Neuronal stem cell (in vitro differentiated cells): ENCODE measurements around the gene PCBP3.
"Not testable (repeated sequence)": the region's sequence is repeated elsewhere in the genome, so short reads cannot be mapped to it uniquely, and the experiment has no call there.

Source experiments
- DNase-seq: peaks from one replicate; pipeline ENCODE4 v3.0.0-alpha.2; 2013; ENCODE audit warnings: low spot score
- H2AFZ ChIP-seq: one replicate; pipeline ENCODE4 v1.6.1; 2013; ENCODE audit warnings: mild to moderate bottlenecking, low read length, inconsistent platforms
- H2AK5ac ChIP-seq: 2 replicates; pipeline ENCODE4 v1.6.1; 2013; ENCODE audit warnings: low read depth, mild to moderate bottlenecking, inconsistent platforms, low read length, moderate library complexity, mixed read lengths
- H2BK120ac ChIP-seq: 2 replicates; pipeline ENCODE4 v1.6.1; 2013; ENCODE audit warnings: low read depth, mild to moderate bottlenecking, inconsistent platforms, low read length, moderate library complexity, mixed read lengths
- H2BK12ac ChIP-seq: one replicate; pipeline ENCODE4 v1.6.1; 2013; ENCODE audit warnings: low read length, inconsistent platforms
- H2BK15ac ChIP-seq: 2 replicates; pipeline ENCODE4 v1.6.1; 2013; ENCODE audit warnings: mild to moderate bottlenecking, low read length, inconsistent platforms, mixed read lengths
- H2BK5ac ChIP-seq: one replicate; pipeline ENCODE4 v1.6.1; 2013; ENCODE audit warnings: inconsistent platforms, mild to moderate bottlenecking, low read length, moderate library complexity
- H3K14ac ChIP-seq: one replicate; pipeline ENCODE4 v1.6.1; 2013; ENCODE audit warnings: low read length, inconsistent platforms
- H3K18ac ChIP-seq: 2 replicates; pipeline ENCODE4 v1.6.1; 2013; ENCODE audit warnings: low read length, inconsistent platforms
- H3K23ac ChIP-seq: 2 replicates; pipeline ENCODE4 v1.6.1; 2013; ENCODE audit warnings: low read depth, mild to moderate bottlenecking, mixed read lengths, low read length, inconsistent platforms; ENCODE audit not compliant: poor library complexity
- H3K27ac ChIP-seq: replicated peaks from 3 replicates; pipeline ENCODE4 v1.5.1; 2013; ENCODE audit warnings: low read length, inconsistent platforms
- H3K27me3 ChIP-seq, 3 experiments: 2 replicates each; pipeline ENCODE4 v1.6.1; 2013; ENCODE audit warnings: low read length in 3 of 3, mild to moderate bottlenecking in 2 of 3, inconsistent platforms in 1 of 3, low read depth in 1 of 3, mixed read lengths in 1 of 3, moderate library complexity in 1 of 3; ENCODE audit not compliant: control insufficient read depth in 3 of 3, insufficient read depth in 3 of 3
- H3K36me3 ChIP-seq, 2 donors: replicated peaks in 1 of 2; 2 replicates each; pipeline ENCODE4 v1.6.1; 2013; ENCODE audit warnings: low read length in 2 of 2; ENCODE audit not compliant: control insufficient read depth in 2 of 2, insufficient read depth in 2 of 2
- H3K4ac ChIP-seq: 2 replicates; pipeline ENCODE4 v1.6.1; 2013; ENCODE audit warnings: inconsistent platforms, mild to moderate bottlenecking, low read length, moderate library complexity
- H3K4me1 ChIP-seq, 2 donors: 1 replicate in 1 of 2; 2 replicates in 1 of 2; pipeline ENCODE4 v1.6.1; 2013; ENCODE audit warnings: low read length in 2 of 2, low read depth in 1 of 2; ENCODE audit not compliant: control insufficient read depth in 2 of 2, insufficient read depth in 1 of 2
- H3K4me2 ChIP-seq: one replicate; pipeline ENCODE4 v1.6.1; 2013; ENCODE audit warnings: mild to moderate bottlenecking, low read length, inconsistent platforms; ENCODE audit not compliant: insufficient read depth, poor library complexity, severe bottlenecking
- H3K4me3 ChIP-seq, 2 donors: 2 replicates each; pipeline ENCODE4 v1.5.1; 2013; ENCODE audit warnings: low read length in 2 of 2, mild to moderate bottlenecking in 2 of 2, inconsistent platforms in 1 of 2, moderate library complexity in 1 of 2
- H3K79me1 ChIP-seq: one replicate; pipeline ENCODE4 v1.6.1; 2013; ENCODE audit warnings: low read depth, mild to moderate bottlenecking, inconsistent platforms, low read length, moderate library complexity
- H3K9ac ChIP-seq: one replicate; pipeline ENCODE4 v1.6.1; 2013; ENCODE audit warnings: mild to moderate bottlenecking, low read depth, low read length, inconsistent platforms; ENCODE audit not compliant: poor library complexity
- H3K9me3 ChIP-seq, 2 donors: replicated peaks in 1 of 2; 2 replicates each; pipeline versions ENCODE3 to v1.6.1; 2013; ENCODE audit warnings: low read length in 2 of 2, mild to moderate bottlenecking in 2 of 2, inconsistent platforms in 1 of 2, low read depth in 1 of 2, mixed read lengths in 1 of 2, moderate library complexity in 1 of 2; ENCODE audit not compliant: control insufficient read depth in 2 of 2, insufficient read depth in 1 of 2
- H4K8ac ChIP-seq: one replicate; pipeline ENCODE4 v1.6.1; 2013; ENCODE audit warnings: low read depth, mild to moderate bottlenecking, inconsistent platforms, low read length, moderate library complexity
- H4K91ac ChIP-seq: one replicate; pipeline ENCODE4 v1.6.1; 2013; ENCODE audit warnings: low read length, low read depth, mild to moderate bottlenecking, inconsistent platforms; ENCODE audit not compliant: poor library complexity
- WGBS, 2 donors: extraction: QIAGEN DNeasy Blood & Tissue Kit; methylation state at CpG; one replicate each; pipeline ENCODE4 v1.1.7; 2013; ENCODE audit warnings: missing lambda C conversion rate in 2 of 2, mixed read lengths in 1 of 2; ENCODE audit not compliant: insufficient read length in 2 of 2, insufficient replicate concordance in 1 of 2; ENCODE audit errors: extremely low coverage in 2 of 2; 5-methylcytosine and 5-hydroxymethylcytosine counted together

PCBP3 gene

DNA sequence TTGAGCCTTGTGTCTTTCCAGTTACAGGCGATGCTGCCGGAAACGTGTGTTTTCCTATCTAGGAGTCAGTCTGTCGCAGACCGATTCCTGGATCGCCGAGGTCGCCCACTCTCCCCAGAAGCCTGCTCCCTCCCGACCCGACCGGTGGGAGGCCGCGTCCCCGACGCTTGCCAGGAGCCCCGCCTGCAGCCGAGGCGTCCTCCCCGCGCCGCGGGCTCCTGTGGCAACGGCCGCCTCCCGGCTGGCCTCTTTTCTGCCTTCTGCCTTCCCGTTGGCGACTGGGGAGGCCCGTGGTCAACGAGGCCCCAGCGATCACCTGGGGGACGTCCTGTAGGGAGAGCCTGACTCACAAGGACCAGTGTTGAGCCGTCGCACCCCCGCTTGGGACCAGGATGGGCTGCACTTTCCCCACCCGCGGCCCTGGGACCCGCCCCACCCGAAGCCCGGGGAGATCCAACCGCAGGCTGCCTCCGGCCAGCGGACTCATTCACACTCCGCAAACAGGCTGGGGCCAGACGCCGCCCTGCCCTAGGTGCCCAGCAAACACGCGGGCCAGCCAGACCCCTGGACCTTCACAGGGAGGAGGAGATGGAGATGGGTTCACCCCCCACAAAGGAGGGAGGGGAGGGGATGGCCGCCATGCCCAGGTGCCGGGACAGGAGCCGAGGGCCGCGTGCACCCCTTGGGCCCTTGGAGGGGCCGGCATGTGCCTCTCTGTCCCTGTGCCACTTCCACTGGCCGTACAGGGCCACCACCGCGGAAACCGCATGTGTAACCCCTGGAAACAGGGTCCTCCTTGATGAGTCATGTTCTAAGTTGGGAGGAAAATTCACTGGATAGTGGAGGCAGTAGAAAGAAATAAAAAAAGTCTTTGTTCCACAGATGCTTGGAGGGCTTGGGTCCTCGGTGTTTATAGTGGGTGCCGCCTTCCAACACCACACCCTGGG is 330.8 kb downstream of the PCBP3 start:
- Histone ChIP-seq H3K9ac (peak overlapping the region; percentile 85), H4K91ac (peak overlapping the region; percentile 92), H4K8ac (peak overlapping the region; percentile 82), H3K36me3 (no peaks in the 10 kb centered on the region), H2BK15ac (peak overlapping the region; percentile 99), H2AK5ac (peak overlapping the region; percentile 96), H3K27me3 (peaks cover 0 to 45% (median 14%) of the 10 kb centered on the region in 3 experiments), H3K4me2 (peak overlapping the region; percentile 91), H3K14ac (peak overlapping the region; percentile 56), H3K4me1 (peaks cover 21 to 27% of the 10 kb centered on the region in 2 donors), H3K23ac (peak overlapping the region; percentile 99), H3K4me3 (peak overlapping the region; percentile 23 to 72), H3K18ac (peak overlapping the region; percentile 92), H2BK120ac (peak overlapping the region; percentile 81), H3K27ac (no peak overlapping the region), H3K9me3 (no peaks in the 10 kb centered on the region), H3K79me1 (no peaks in the 10 kb centered on the region), H3K4ac (peak overlapping the region; percentile 95), H2AFZ (peak overlapping the region; percentile 84), H2BK5ac (peak overlapping the region; percentile 70), H2BK12ac (peak overlapping the region; percentile 58)
- DNase-seq: no peak
- WGBS, 2 donors: no CpG with 5 or more reads among the region's 59 CpGs

DNA sequence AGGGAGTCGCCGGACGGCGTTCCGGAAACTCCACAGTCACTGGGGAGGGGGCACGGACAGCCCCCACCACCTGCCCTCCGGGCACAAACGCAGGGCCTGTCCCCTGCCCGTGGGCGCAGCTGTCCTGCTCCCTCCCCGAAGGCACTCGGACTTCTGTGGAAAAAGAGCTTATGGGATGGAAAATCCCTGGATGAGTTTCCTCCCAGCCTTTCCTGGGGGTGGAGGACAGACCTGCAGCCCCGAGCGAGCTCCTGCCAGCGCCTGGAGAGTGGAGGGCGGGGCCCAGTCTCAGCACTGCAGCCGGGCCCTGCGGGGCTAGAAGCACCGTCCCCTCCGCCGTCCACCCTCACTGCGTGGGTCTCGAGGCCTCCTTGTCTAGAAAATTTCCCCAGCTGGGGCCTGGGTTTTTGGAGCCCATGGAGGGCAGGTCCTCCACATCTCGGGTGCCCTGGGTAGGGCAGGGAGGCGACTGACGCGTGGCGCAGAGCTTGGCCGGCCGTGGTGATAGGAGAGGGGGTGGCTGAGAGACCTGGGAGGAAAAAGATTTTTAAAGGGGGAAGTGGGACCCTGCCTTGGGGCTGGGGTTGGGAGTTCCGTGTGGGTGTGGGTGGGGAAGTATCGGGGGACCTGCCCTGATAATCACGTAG is 331.6 kb downstream of the PCBP3 start:
- peak overlapping the region in 1 of 2 donors; percentile 43 for H3K4me3 ChIP-seq
- H3K9me3 ChIP-seq: no peaks in the 10 kb centered on the region
- WGBS, 2 donors: no CpG with 5 or more reads among the region's 33 CpGs
- peak overlapping the region; percentile 99 for H2BK15ac ChIP-seq
- no peaks in the 10 kb centered on the region for H3K79me1 ChIP-seq
- peaks cover 0 to 45% (median 14%) of the 10 kb centered on the region in 3 experiments for H3K27me3 ChIP-seq
- H3K36me3 ChIP-seq: no peaks in the 10 kb centered on the region
- H3K23ac ChIP-seq: no peak overlapping the region
- peaks cover 20 to 26% of the 10 kb centered on the region in 2 donors for H3K4me1 ChIP-seq
- peak overlapping the region; percentile 93 for H2AK5ac ChIP-seq
- H3K9ac ChIP-seq: peak overlapping the region; percentile 70
- no peak overlapping the region for H4K8ac ChIP-seq
- H3K4me2 ChIP-seq: peak overlapping the region; percentile 91
- no peak overlapping the region for H2BK12ac ChIP-seq
- H2BK5ac ChIP-seq: peak overlapping the region; percentile 70
- peak overlapping the region; percentile 72 for H2BK120ac ChIP-seq
- H3K4ac ChIP-seq: no peak overlapping the region
- H4K91ac ChIP-seq: no peak overlapping the region
- peak overlapping the region; percentile 84 for H2AFZ ChIP-seq
- no peak overlapping the region for H3K27ac ChIP-seq
- peak overlapping the region; percentile 88 for H3K18ac ChIP-seq
- DNase-seq: no peak
- H3K14ac ChIP-seq: peak overlapping the region; percentile 56

DNA sequence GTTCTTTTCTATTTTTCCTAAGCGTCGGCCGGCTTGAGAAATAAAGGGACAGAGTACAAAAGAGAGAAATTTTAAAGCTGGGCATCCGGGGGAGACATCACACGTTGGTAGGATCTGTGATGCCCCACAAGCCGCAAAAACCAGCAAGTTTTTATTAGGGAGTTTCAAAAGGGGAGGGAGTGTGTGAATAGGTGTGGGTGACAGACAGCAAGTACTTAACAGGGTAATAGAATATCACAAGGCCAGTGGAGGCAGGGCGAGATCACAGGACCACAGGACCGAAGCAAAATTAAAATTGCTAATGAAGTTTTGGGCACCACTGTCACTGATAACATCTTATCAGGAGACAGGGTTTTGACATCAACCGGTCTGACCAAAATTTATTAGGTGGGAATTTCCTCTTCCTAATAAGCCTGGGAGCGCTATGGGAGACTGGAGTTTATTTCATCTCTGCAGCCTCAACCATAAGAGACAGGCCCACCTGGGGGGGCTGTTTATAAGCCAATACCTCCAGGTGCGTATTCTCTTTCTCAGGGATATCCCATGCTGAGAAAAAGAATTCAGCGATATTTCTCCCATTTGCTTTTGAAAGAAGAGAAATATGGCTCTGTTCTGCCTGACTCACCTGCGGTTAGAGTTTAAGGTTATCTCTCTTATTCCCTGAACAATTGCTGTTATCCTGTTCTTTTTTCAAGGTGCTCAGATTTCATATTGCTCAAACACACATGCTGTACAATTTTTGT is 332.3 kb downstream of the PCBP3 start:
- not testable (repeated sequence) for H3K23ac ChIP-seq, H4K91ac ChIP-seq
- H3K27me3 ChIP-seq: peaks cover 0 to 50% (median 14%) of the 10 kb centered on the region in 3 experiments

More for the DNA sequence above, 332.3 kb downstream of the PCBP3 start:
- H3K9ac ChIP-seq, H3K14ac ChIP-seq, H3K27ac ChIP-seq, H2AK5ac ChIP-seq, H2BK120ac ChIP-seq, H4K8ac ChIP-seq, H3K79me1 ChIP-seq, H2BK12ac ChIP-seq, H3K4ac ChIP-seq, H3K4me3 ChIP-seq, H2AFZ ChIP-seq, H3K18ac ChIP-seq, H3K9me3 ChIP-seq, H2BK15ac ChIP-seq, H3K36me3 ChIP-seq, DNase-seq, H2BK5ac ChIP-seq: not testable (repeated sequence)
- no CpG with 5 or more reads among the region's 13 CpGs for WGBS, 2 donors
- Histone ChIP-seq H3K4me1 (peaks cover 17 to 20% of the 10 kb centered on the region in 2 donors), H3K4me2 (peak overlapping the region; percentile 91)
